Astrocyte of the cerebellum (primary cell): ENCODE results near the gene C11orf21.

Source experiments
- DNase-seq: peaks from one replicate; pipeline ENCODE4 v3.0.0-alpha.2; 2011; ENCODE audit warnings: low read depth
- H3K4me3 ChIP-seq: 2 replicates; pipeline ENCODE4 v1.5.1; 2011; ENCODE audit warnings: mild to moderate bottlenecking, low read depth, low read length, moderate library complexity
- in situ Hi-C: cut with HindIII; loops from 2 replicates; pipeline ENCODE4 v1.10.0; 2017; ENCODE audit warnings: low sequenced_read_pairs
- TF ChIP-seq, protein P1 (sequence below): IDR thresholded peaks from 2 replicates; pipeline ENCODE4 v1.5.1; 2012; ENCODE audit warnings: low read length, low read depth, moderate library complexity, mild to moderate bottlenecking; ENCODE audit errors: missing control alignments

Gene C11orf21

GRCh38 chr11:2304506-2305139 is 2.9 kb upstream of the C11orf21 start:
- in situ Hi-C loops: no loop called here
- no peak overlapping the region for H3K4me3 ChIP-seq
- TF ChIP-seq, protein P1, sequence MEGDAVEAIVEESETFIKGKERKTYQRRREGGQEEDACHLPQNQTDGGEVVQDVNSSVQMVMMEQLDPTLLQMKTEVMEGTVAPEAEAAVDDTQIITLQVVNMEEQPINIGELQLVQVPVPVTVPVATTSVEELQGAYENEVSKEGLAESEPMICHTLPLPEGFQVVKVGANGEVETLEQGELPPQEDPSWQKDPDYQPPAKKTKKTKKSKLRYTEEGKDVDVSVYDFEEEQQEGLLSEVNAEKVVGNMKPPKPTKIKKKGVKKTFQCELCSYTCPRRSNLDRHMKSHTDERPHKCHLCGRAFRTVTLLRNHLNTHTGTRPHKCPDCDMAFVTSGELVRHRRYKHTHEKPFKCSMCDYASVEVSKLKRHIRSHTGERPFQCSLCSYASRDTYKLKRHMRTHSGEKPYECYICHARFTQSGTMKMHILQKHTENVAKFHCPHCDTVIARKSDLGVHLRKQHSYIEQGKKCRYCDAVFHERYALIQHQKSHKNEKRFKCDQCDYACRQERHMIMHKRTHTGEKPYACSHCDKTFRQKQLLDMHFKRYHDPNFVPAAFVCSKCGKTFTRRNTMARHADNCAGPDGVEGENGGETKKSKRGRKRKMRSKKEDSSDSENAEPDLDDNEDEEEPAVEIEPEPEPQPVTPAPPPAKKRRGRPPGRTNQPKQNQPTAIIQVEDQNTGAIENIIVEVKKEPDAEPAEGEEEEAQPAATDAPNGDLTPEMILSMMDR: no peak
- DNase-seq: no peak

GRCh38 chr11:2303627-2304505 is 2.1 kb upstream of the C11orf21 start:
- in situ Hi-C loops: no loop called here
- TF ChIP-seq, protein P1: no peak
- no peak for DNase-seq
- no peak overlapping the region for H3K4me3 ChIP-seq

DNA sequence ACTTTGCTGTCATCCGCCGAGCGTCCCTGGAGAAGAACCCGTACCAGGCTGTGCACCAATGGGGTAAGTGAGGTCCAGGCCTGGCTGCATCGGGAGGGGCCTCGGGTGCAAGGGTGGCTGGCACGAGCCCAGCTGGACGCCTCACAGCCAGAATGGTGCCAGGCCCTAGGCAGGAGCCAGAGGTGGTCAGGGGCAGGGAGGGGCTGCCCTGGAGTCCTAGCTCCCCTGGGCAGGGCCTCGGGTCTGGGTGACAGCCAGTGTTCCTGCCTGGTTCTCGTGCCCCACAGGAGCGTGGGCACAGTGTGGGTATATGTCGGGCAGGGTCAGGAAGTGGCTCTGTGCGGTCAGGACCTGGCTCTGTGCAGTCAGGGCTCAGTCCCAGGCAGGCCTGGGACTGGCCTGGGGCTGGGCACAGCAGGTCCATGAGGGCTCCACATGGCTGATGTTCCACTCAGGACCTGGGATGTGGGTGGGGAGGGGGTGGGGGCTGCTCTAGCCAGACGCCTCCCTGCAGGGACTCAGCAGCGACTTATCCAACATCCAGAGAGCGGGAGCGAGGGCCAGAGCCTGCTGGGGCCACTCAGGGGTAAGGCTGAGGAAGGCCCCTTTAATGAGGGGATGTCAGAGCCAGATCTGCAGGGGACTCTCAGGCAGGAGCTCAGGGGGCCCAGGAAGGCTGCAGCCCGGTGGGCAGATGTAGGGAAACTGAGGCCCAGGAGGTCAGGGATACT is 1.3 kb upstream of the C11orf21 start:
- no peak overlapping the region for H3K4me3 ChIP-seq
- in situ Hi-C loops: no loop called here
- DNase-seq: no peak
- TF ChIP-seq, protein P1: no peak

GRCh38 chr11:2302306-2302895 is 683 bp upstream of the C11orf21 start:
- H3K4me3 ChIP-seq: no peak overlapping the region

GRCh38 chr11:2300936-2301630 is 635 bp downstream of the C11orf21 start:
- in situ Hi-C loops: no loop called here
- DNase-seq: no peak
- no peak overlapping the region for H3K4me3 ChIP-seq
- TF ChIP-seq, protein P1: no peak

More at GRCh38 chr11:2302306-2302895, 683 bp upstream of the C11orf21 start:
- no peak for DNase-seq
- TF ChIP-seq, protein P1: no peak
- in situ Hi-C loops: no loop called here
